Stimulated activated CD8-positive, alpha-beta memory T cell treated with anti-CD3 and anti-CD28 coated beads, Interleukin-12 subunit alpha, Interleukin-12 subunit beta, amount 100 ng/mL, for 1 hour (primary cell): ENCODE results near the gene ARID1A.

ENCODE experiments used
- DNase-seq: peaks from one replicate; pipeline ENCODE4 v3.0.0-alpha.2; 2020; ENCODE audit warnings: low read depth

ARID1A gene

DNA sequence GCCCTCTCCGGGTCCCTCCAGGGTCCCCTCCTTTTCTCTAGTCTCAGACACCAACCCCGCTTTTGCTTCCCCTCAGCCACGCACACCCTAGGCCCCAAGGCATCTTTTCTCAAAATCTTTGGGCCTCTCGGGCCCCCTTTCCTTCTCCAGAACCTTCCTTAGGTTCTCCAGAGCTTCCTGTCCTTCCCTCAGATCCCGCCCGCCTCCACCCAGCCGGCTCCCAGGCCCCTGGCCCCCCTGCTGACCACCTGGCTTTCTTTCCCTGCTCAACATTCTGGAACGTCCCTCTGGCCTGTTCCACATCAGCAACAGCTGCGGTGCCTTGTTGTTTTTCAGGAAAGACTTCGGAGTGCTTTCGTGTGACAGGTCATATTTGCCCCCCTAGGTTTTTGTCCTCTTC, 131.8 kb downstream of the ARID1A start:
- no peak for DNase-seq

DNA sequence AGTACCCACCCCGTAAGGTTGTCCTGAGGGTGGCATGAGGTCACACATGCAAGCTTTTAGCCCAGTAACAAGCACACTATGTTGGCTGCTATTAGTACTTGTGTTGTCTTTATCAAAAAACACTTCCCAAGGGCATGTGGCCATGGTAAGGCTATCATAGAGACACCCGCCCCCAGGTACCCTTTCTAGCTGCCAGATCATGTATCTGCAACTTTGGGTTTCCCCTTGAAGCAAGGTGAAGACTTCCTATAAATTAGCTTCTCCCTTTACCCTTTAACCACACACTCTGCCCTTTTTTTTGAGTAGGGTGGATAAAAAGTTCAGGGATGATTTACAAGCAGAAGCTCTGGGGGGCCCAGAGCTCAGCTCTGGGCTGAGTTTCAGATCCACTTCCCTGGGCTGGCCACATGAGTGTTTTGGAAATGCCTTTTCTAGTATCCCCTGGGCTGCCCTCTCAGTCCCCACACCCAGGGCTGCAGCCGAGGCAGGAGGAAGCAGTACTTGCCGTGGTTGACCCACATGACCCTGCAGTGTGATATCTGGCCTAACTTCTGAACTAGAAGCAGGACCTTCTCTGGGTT, 132.7 kb downstream of the ARID1A start:
- no peak for DNase-seq

DNA sequence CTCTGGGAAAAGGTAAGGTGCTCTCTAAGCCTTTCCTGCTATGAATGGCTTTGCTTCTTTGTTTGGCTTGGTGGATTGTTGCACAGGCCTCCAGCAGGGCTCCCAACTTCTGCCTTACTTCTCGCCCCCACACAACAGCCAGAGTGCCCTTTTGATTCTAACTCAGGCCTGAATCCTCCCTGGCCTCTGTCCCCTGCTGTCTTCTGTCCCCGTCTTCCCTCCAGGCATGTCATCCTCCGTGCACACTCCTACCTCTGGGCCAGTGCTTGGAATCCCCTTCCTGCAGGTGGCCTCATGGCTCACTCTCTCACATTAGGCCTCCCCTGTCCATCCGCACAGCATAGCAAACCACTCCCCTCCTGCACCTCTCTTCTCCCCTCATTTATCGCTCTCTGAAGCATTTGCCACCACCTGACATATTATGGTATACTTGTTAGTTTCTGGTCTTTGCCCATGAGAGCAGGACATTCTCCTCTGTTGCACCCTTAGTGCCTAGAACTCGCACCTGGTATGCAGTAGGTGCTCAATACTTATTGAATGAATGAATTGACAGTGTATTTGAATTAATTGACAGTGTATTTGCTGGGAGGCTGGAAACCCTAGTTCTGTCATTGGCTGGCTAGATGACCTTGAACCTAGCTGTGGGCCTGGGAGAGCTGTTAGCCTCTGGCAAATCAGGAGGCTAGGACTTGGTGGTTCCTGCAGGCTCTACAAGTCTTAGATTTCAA, 133.5 kb downstream of the ARID1A start:
- no peak for DNase-seq

DNA sequence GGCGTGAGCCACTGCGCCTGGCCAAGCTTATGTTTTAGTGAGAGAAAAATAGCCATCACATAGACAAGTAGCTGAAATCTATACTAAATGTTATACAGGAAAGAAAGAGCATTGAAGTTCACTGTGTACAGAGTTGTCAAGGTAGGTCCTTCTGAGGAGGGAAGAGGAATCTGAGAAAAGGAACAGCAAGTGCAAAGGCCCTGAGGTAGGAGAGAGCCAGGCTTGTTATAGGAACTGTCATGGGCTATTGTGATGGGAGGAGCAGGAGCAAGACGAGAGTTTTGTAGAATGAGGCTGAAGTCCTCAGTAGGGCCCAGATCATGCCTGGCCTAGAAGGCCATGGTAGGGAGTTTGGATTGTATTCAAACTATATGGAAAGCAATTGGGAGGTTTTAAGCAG, 135.2 kb downstream of the ARID1A start:
- DNase-seq: no peak
